ENCODE data around the gene HOATZ.

HOATZ gene

DNA sequence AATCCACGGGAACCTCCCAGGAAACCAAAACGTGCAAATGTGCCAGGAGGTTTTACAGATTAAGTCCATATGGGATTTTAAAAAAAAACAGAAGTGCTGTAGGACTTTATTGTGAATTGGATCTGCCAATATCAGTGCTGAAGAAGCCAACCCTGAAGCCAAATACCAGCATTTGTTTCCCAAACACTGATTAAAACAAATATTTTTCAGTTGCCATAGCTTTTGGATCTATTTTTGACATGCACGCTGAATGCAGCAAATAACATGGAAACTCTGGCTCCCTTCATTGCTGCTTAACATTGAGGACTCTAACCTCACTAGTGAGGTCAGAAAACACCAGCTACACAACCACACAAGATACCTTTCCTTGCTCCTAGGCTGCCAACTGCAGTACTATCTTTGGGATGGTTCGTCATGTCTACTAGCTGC lies 59.3 kb downstream of the HOATZ start:
- Histone ChIP-seq H3K79me2 (ENCODE audit: insufficient read depth, low read length) (no peaks in the 10 kb centered on the region), H3K27me3 (ENCODE audit: insufficient read depth, low read length) (no peaks in the 10 kb centered on the region), H3K9me2 (ENCODE audit: low read depth, low read length) (no peaks in the 10 kb centered on the region), H3F3A (ENCODE audit: insufficient read depth, low read length) (no peaks in the 10 kb centered on the region), H3K4me3 (ENCODE audit: low read depth, low read length, poor library complexity, severe bottlenecking) (no peak overlapping the region), H3K9me3 (ENCODE audit: low read length) (no peaks in the 10 kb centered on the region), H3K4me1 (ENCODE audit: insufficient read depth, low read length, severe bottlenecking) (peaks cover 20% of the 10 kb centered on the region), H3K36me3 (ENCODE audit: insufficient read depth, low read length) (no peaks in the 10 kb centered on the region), H3K4me2 (ENCODE audit: low read length) (peak overlapping the region; percentile 60; the same call in 1 of the 2 replicates), H3K9ac (ENCODE audit: low read length) (no peak overlapping the region; the same call in 1 of the 2 replicates), H4K20me1 (ENCODE audit: insufficient read depth, low read length) (no peaks in the 10 kb centered on the region), H3K27ac (ENCODE audit: low read depth, low read length, poor library complexity, severe bottlenecking) (no peak overlapping the region), H2AFZ (ENCODE audit: low read length) (peak overlapping the region; percentile 71)
- no peak for TF ChIP-seq EZH2 (IDR thresholded peaks at IDR 0.05; ENCODE audit: borderline replicate concordance, low read length)
- TF ChIP-seq, protein P1, sequence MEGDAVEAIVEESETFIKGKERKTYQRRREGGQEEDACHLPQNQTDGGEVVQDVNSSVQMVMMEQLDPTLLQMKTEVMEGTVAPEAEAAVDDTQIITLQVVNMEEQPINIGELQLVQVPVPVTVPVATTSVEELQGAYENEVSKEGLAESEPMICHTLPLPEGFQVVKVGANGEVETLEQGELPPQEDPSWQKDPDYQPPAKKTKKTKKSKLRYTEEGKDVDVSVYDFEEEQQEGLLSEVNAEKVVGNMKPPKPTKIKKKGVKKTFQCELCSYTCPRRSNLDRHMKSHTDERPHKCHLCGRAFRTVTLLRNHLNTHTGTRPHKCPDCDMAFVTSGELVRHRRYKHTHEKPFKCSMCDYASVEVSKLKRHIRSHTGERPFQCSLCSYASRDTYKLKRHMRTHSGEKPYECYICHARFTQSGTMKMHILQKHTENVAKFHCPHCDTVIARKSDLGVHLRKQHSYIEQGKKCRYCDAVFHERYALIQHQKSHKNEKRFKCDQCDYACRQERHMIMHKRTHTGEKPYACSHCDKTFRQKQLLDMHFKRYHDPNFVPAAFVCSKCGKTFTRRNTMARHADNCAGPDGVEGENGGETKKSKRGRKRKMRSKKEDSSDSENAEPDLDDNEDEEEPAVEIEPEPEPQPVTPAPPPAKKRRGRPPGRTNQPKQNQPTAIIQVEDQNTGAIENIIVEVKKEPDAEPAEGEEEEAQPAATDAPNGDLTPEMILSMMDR (IDR thresholded peaks at IDR 0.05; ENCODE audit: low read length), result no peak

DNA sequence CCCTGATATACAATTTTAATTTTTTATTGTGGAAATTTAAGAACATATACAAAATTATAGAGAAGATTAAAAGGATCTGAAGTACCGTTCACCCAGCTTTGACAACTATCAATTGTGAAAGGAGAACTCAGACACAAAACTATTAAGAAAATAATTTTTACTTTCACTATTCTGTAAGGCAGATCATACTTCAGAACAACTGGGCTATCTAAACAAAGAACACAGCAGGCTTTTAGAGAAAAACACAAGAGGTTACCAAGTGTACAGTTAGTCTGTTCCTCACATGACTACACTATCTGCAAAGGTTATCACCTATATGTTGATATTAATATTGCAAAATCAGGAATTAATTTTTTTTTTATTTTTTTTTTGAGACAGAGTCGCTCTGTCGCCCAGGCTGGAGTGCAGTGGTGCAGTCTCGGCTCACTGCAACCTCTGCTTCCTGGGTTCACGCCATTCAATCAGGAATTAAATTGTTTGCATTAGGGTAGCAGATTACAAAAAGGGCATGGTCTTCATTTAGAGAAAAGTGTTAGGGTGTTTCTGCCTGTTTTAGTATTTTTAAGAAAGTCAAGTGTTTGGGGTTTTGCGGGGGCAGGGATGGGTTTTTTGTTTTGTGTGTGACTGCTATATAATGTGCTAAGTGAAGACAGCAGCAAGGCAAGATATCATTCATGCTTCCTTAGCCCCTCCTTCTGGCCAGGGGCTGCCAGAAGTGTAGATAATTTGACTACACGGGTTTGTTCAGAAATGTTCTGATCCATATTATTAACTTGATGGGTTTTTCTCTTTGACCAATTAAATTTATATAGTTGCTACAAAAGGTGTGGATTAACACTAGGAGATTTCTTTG lies 60.0 kb downstream of the HOATZ start:
- peaks cover 20% of the 10 kb centered on the region for H3K4me1 ChIP-seq (ENCODE audit: insufficient read depth, low read length, severe bottlenecking)
- no peaks in the 10 kb centered on the region for H4K20me1 ChIP-seq (ENCODE audit: insufficient read depth, low read length)
- H3K27ac ChIP-seq (ENCODE audit: low read depth, low read length, poor library complexity, severe bottlenecking), result no peak overlapping the region
- no peaks in the 10 kb centered on the region for H3K27me3 ChIP-seq (ENCODE audit: insufficient read depth, low read length)
- H2AFZ ChIP-seq (ENCODE audit: low read length), result peak overlapping the region; percentile 71
- no peaks in the 10 kb centered on the region for H3K9me2 ChIP-seq (ENCODE audit: low read depth, low read length)
- H3K4me3 ChIP-seq (ENCODE audit: low read depth, low read length, poor library complexity, severe bottlenecking), result peak overlapping the region; percentile 41
- H3K9me3 ChIP-seq (ENCODE audit: low read length), result no peaks in the 10 kb centered on the region
- no peaks in the 10 kb centered on the region for H3F3A ChIP-seq (ENCODE audit: insufficient read depth, low read length)
- peak overlapping the region; percentile 60 for H3K4me2 ChIP-seq (ENCODE audit: low read length)
- H3K36me3 ChIP-seq (ENCODE audit: insufficient read depth, low read length), result no peaks in the 10 kb centered on the region
- no peaks in the 10 kb centered on the region for H3K79me2 ChIP-seq (ENCODE audit: insufficient read depth, low read length)
- no peak for TF ChIP-seq EZH2 (IDR thresholded peaks at IDR 0.05; ENCODE audit: borderline replicate concordance, low read length)
- TF ChIP-seq, protein P1 (IDR thresholded peaks at IDR 0.05; ENCODE audit: low read length), result peak; percentile 59
- H3K9ac ChIP-seq (ENCODE audit: low read length), result peak overlapping the region; percentile 27

DNA sequence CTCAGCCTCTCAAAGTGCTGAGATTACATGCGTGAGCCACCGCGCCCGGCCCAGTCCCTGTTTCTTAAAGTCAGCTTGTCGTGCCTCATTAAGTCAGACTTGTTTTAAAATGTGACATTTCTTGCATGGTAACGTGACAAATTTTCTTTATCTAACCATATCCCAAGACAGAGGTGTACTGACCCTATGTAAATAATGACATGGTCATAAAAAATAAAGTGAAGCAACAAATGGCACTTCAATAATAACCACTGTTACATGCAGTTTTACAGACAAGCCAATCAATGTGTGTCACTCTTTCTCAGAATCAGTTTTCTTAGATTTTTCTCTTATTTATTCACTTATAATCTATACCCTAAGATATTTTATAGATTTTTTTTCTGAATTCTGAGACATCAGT lies 61.2 kb downstream of the HOATZ start:
- Histone ChIP-seq H3K4me1 (ENCODE audit: insufficient read depth, low read length, severe bottlenecking) (peaks cover 20% of the 10 kb centered on the region), H4K20me1 (ENCODE audit: insufficient read depth, low read length) (no peaks in the 10 kb centered on the region), H3K4me2 (ENCODE audit: low read length) (no peak overlapping the region), H3K27ac (ENCODE audit: low read depth, low read length, poor library complexity, severe bottlenecking) (no peak overlapping the region), H3K9me2 (ENCODE audit: low read depth, low read length) (no peaks in the 10 kb centered on the region), H3K4me3 (ENCODE audit: low read depth, low read length, poor library complexity, severe bottlenecking) (no peak overlapping the region), H3K79me2 (ENCODE audit: insufficient read depth, low read length) (no peaks in the 10 kb centered on the region), H2AFZ (ENCODE audit: low read length) (no peak overlapping the region), H3K36me3 (ENCODE audit: insufficient read depth, low read length) (no peaks in the 10 kb centered on the region), H3K9me3 (ENCODE audit: low read length) (no peaks in the 10 kb centered on the region), H3K27me3 (ENCODE audit: insufficient read depth, low read length) (no peaks in the 10 kb centered on the region), H3F3A (ENCODE audit: insufficient read depth, low read length) (no peaks in the 10 kb centered on the region), H3K9ac (ENCODE audit: low read length) (no peak overlapping the region)
- no peak for TF ChIP-seq EZH2 (IDR thresholded peaks at IDR 0.05; ENCODE audit: borderline replicate concordance, low read length)
- TF ChIP-seq, protein P1 (IDR thresholded peaks at IDR 0.05; ENCODE audit: low read length), result no peak
